ENCODE data around the gene KLK3.

DNA sequence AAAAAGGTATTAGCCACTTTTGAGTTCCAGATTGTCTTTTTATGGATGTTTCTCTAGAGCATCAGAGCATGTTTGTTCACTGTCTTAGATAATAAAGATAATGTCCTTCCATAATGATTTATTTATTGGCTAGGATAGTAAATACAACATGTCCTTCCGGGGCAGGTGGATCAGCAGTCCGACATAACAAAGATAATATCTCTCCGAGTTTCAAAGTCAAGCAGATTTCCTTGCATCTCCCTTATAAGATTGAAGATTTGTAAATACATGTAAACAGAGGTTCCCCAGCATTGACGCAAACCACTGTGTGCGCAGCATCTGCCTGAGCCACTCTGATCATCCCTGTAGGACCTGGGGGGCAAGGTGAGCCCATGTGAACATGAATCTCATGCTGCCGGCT is 12.6 kb upstream of the KLK3 start:
- TF ChIP-seq SUZ12 (IDR thresholded peaks at IDR 0.05; ENCODE audit: extremely low read depth, insufficient read depth, insufficient read length), result no peak
- TF ChIP-seq YY1 (IDR thresholded peaks at IDR 0.05; ENCODE audit: insufficient read depth, insufficient read length), result no peak
- no peak for TF ChIP-seq ZNF274 (IDR thresholded peaks at IDR 0.05; ENCODE audit: low read depth, low read length)

Measured in NT2/D1 (cell line).